HS-27A (cell line): ENCODE measurements around the gene DCAF12.

Source experiments
- DNase-seq: peaks from one replicate; pipeline ENCODE4 v3.0.0-alpha.2; 2012; ENCODE audit warnings: low read depth, missing footprints

Gene DCAF12

GRCh38 chr9:34125681-34126206 is 754 bp downstream of the DCAF12 start:
- DNase-seq = peak; percentile 19

- DNase-seq = no peak
These were observed 1.6 kb downstream of the DCAF12 start for GRCh38 chr9:34124926-34125325.

GRCh38 chr9:34124099-34124498 is 2.4 kb downstream of the DCAF12 start:
- no peak for DNase-seq

DNA sequence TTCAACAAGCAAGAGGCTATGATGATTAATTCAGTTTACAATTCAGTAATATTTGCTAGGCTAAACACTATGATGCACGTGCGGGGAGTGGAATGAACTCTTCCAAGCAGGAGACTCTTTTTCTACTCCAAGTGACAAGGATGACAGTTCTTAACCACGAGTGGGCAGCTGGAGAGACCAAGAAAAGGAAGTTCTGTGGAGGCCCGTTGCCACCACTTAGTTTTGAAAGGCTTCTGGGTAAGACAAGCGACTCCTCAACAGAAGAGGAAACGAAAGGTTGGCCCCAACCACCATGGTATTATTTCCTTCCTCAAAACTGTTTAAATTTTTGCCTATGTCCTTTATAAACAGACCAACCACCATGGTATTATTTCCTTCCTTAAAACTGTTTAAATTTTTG is 2.8 kb downstream of the DCAF12 start:
- no peak for DNase-seq

- DNase-seq = no peak
These were observed 4.5 kb downstream of the DCAF12 start for GRCh38 chr9:34121996-34122395.

- no peak for DNase-seq
These were observed 6.8 kb downstream of the DCAF12 start for GRCh38 chr9:34119713-34120112.

DNA sequence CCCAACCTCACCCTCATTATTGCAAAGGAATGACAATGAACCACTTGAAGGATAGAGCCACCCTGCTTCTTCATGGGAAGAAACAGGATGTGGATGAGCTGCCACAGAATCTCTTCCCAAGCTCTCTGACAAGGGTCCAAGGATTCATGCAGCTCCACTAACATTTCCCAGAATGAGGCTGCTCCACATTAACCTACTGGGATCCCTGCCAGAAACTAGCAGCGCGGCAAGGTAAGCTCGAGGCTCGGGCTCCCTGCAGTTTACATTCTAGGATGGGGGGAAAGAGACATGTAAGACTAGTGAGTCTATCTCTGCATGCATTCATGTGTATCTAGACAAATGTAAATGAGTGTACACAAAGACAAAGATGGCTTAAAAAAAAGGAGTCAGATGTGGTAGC is 12.1 kb downstream of the DCAF12 start:
- DNase-seq = no peak

DNA sequence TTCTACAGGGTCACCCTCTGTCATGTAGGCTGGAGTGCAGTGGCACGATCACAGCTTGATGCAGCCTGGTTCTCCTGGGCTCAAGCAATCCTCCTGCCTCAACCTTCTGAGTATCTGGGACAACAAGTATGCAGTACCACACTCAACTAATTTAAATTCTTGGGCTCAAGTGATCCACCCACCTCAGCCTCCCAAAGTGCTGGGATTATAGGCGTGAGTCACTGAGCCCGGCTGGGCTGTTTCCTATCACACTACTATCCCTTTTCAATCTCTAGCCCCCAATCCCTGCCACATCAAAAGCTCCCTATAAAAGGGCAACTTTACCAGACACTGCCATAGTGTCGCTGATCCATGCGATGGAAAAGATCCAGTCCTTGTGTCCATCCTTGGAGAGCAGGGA is 20.4 kb downstream of the DCAF12 start:
- DNase-seq = no peak

- no peak for DNase-seq
These were observed 23.7 kb downstream of the DCAF12 start for GRCh38 chr9:34102796-34103195.

DNA sequence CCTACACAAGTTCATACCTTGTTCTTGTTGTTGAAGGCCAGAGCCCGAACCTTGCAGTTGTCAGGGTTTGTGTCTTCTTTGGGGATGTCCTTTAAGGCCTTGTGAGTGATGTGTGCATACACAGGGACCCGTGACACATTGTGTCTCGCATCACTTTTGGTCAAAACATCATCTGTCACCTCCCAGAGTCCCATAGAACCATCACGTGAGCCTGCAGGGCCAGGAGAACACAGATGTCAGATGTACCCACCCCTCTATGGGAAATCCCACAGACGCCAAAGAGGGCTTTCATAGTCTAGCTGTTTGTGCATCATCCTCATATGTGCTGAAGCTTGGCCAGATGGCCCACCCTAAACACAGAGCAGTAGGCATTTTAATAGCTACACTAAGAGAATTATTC is 28.2 kb downstream of the DCAF12 start:
- no peak for DNase-seq

- no peak for DNase-seq
These were observed 28.6 kb downstream of the DCAF12 start for GRCh38 chr9:34097865-34098264.

GRCh38 chr9:34096751-34097150 is 29.7 kb downstream of the DCAF12 start:
- no peak for DNase-seq

DNA sequence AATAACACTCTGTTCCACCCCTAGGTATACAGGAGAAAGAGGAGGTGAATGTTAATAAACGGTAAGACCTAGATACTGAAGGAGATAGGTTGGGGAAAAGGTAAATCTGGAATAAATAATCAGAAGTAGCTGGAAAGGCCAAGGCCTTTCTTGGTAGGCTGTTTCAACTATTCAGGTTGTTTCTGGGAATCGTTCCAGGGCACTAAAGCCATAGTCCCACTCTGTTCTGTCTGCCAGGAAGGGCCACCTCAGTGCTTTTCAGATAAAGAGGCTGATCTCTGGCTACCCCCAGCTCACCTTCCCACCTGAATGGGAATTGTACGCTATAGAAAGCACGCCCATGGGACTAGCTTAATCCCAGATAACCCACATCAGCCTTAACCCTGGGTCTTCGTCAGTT is 32.9 kb downstream of the DCAF12 start:
- DNase-seq = no peak

- no peak for DNase-seq
These were observed 37.2 kb downstream of the DCAF12 start for GRCh38 chr9:34089311-34089710.

DNA sequence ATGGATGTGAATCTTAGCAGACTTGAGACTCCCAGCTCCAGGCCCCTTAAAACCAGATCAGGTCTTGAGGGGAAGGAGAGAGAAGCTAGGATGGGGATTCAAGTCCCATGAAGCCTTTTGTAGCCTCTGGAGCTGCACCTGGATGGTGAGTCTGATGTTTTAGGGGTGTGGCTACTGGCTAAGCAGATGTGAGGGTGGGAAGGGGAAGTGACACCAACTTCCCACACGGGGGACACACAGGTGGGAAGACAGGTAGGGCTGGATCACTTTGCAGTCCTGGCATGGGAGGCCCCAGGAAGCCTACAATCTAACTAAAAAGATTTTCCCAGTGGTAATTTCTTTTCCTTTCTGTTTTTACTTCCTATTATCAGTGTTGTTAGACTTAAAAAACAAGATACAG is 39.1 kb downstream of the DCAF12 start:
- DNase-seq = no peak

- DNase-seq = no peak
These were observed 39.6 kb downstream of the DCAF12 start for GRCh38 chr9:34086864-34087263.

GRCh38 chr9:34085581-34086500 is 40.7 kb downstream of the DCAF12 start:
- DNase-seq = no peak

DNA sequence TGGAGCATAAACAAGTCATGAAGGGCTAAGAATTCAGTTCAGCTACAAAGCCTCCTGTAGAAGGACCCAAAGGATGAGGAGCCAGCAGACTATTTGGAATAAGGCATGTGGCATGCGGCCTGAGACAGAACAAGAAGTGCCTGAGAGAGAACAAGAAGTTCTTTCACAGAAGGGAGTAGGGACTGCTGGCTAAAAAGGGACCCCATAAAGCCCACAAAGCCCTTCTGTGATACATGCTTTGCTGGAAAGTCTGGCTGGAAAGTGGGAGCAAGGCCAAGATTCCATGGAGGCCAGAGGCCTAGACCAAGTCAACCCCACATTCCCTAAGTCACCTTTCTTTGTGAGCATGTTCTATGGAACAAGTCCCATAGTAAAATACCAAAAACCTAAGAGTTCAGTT is 41.9 kb downstream of the DCAF12 start:
- no peak for DNase-seq

GRCh38 chr9:34079181-34079580 is 47.3 kb downstream of the DCAF12 start:
- no peak for DNase-seq

- DNase-seq = peak; percentile 31
These were observed 53.5 kb downstream of the DCAF12 start for GRCh38 chr9:34072868-34073590.

GRCh38 chr9:34072410-34072809 is 54.1 kb downstream of the DCAF12 start:
- no peak for DNase-seq

DNA sequence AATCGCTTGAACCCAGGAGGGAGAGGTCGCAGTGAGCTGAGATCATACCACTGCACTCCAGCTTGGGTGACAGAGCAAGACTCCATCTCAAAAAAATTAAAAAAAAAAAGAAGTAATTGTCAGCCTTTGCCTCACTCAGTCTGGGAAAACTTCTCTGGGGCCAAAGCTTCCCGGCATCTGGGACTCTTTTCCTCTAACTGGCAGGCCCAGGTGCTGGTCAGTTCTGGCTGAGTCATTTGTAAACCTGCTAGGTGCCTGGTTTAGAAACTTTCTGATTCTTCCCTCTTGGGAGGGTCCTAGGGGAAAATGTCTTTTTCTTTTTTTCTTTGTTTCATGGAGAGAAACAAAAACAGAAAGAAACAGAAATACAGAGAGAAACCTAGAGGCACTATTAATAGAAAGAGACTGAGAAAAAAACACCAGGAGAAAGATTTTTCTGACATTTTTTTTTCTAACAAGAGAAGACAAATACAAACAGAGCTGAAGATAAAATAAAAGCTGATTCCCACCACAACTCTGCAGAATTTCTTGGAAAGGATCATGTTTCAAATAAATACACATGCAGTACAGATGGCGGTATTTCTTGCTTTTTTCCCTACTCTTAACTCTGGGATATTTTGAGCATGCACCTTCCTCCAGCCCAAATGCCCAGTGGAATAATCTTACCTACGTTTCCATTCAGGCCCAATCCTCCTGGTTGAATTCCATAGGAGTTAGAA is 55.7 kb downstream of the DCAF12 start:
- DNase-seq = no peak
